HepG2 (cell line): Measurements from ENCODE around the gene PPP1R18. TPM values are rescaled to one million over a fixed set of nuclear protein-coding genes. Genes with fewer than 3 reads are reported as not detected.
A peak's percentile ranks its signal among the peaks of the same experiment; 100 is the strongest.

Source experiments
- AGO1 ChIP-seq: fragments of 200-400 bp; formaldehyde crosslinking; IDR thresholded peaks from 2 replicates; pipeline ENCODE4 v1.6.1; 2017; ENCODE audit warnings: mild to moderate bottlenecking, low read depth, low read length, moderate library complexity; ENCODE audit not compliant: poor library complexity, severe bottlenecking
- LBX2 ChIP-seq: sonication (generic); formaldehyde crosslinking; IDR thresholded peaks from 2 replicates; pipeline ENCODE4 v1.5.0; 2020; ENCODE audit warnings: missing genetic modification reagents, mild to moderate bottlenecking, borderline replicate concordance
- MAFK ChIP-seq, 2 experiments: IDR thresholded peaks in 1 of 2; conservative IDR thresholded peaks in 1 of 2; 2 replicates each; pipeline ENCODE4 v1.6.1; 2011; ENCODE audit warnings: improper control_type of control experiment in 2 of 2, low read length in 2 of 2
- MTF2 ChIP-seq: sonication (generic); formaldehyde crosslinking; IDR thresholded peaks from 2 replicates; pipeline ENCODE4 v1.5.0; 2020; ENCODE audit warnings: missing genetic modification reagents, borderline replicate concordance
- TBX3 ChIP-seq: fragments of 450-650 bp; IDR thresholded peaks from 2 replicates; pipeline ENCODE4 v1.6.1; 2017; ENCODE audit warnings: antibody characterized with exemption, mild to moderate bottlenecking, inconsistent platforms, borderline replicate concordance
- WIZ ChIP-seq: sonication (generic); formaldehyde crosslinking; IDR thresholded peaks from 2 replicates; pipeline ENCODE4 v1.5.1; 2020; ENCODE audit warnings: mild to moderate bottlenecking, missing genetic modification reagents
- ZNF12 ChIP-seq: sonication (generic); formaldehyde crosslinking; IDR thresholded peaks from 2 replicates; pipeline ENCODE4 v1.5.0; 2020; ENCODE audit warnings: missing genetic modification reagents
- ZNF121 ChIP-seq: sonication (generic); formaldehyde crosslinking; IDR thresholded peaks from 2 replicates; pipeline ENCODE4 v1.5.0; 2020; ENCODE audit warnings: mild to moderate bottlenecking, missing genetic modification reagents
- ZNF275 ChIP-seq: sonication (generic); formaldehyde crosslinking; IDR thresholded peaks from 2 replicates; pipeline ENCODE4 v1.8.0; 2022; ENCODE audit warnings: missing genetic modification reagents, mild to moderate bottlenecking, inconsistent platforms, borderline replicate concordance
- ZNF362 ChIP-seq: sonication (generic); formaldehyde crosslinking; IDR thresholded peaks from 2 replicates; pipeline ENCODE4 v1.4.0; 2020; ENCODE audit warnings: missing genetic modification reagents, mild to moderate bottlenecking, borderline replicate concordance
- ZNF572 ChIP-seq: sonication (generic); formaldehyde crosslinking; IDR thresholded peaks from 2 replicates; pipeline ENCODE4 v1.5.1; 2020; ENCODE audit warnings: mild to moderate bottlenecking, missing genetic modification reagents
- ZNF629 ChIP-seq: sonication (generic); formaldehyde crosslinking; conservative IDR thresholded peaks from 2 replicates; pipeline ENCODE4 v1.5.0; 2020; ENCODE audit warnings: missing genetic modification reagents
- ZNF670 ChIP-seq: sonication (generic); formaldehyde crosslinking; IDR thresholded peaks from 2 replicates; pipeline ENCODE4 v1.8.0; 2022; ENCODE audit warnings: mild to moderate bottlenecking, missing genetic modification reagents, borderline replicate concordance
- polyA plus RNA-seq, 8 experiments: library from polyadenylated mRNA; depleted of rRNA in 3 of 8; stranded (reverse) in 7 of 8; unstranded in 1 of 8; fragments of >200 nt; fragmentation: Illumina TruSeq in 4 of 8; extraction: Trizol in 4 of 8; gene quantifications; 2 replicates each; pipeline versions ENCODE4 v1.2.1 to v1.2.3, GENCODE V29; 2011 to 2016; ENCODE audit warnings: low read depth in 4 of 8, missing spikeins in 1 of 8, mixed read lengths in 1 of 8; ENCODE audit not compliant: insufficient read depth in 1 of 8
- total RNA-seq, 5 experiments: library from RNA; depleted of rRNA; stranded (reverse); fragments of >200 nt; fragmentation: Illumina TruSeq; extraction: Trizol; gene quantifications; 2 replicates each; pipeline ENCODE4 v1.2.3, GENCODE V29; 2016; ENCODE audit warnings: low read depth in 1 of 5
- TF ChIP-seq, protein P1 (sequence below): sonication (generic); formaldehyde crosslinking; IDR thresholded peaks from 2 replicates; pipeline ENCODE4 v1.4.0; 2020; ENCODE audit warnings: missing genetic modification reagents

The PPP1R18 gene
- total and polyA plus RNA-seq, 2 of the 13 experiments (the other 11 are each of a cell fraction or from before 2014, with no cell fraction given) = 4.9 to 9.2 TPM

- TF ChIP-seq, protein P1, sequence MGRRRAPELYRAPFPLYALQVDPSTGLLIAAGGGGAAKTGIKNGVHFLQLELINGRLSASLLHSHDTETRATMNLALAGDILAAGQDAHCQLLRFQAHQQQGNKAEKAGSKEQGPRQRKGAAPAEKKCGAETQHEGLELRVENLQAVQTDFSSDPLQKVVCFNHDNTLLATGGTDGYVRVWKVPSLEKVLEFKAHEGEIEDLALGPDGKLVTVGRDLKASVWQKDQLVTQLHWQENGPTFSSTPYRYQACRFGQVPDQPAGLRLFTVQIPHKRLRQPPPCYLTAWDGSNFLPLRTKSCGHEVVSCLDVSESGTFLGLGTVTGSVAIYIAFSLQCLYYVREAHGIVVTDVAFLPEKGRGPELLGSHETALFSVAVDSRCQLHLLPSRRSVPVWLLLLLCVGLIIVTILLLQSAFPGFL (CRISPR knock-in tag) = no peak; the same call in 1 of the 2 replicates
- TF ChIP-seq ZNF275 (CRISPR knock-in tag) (peak; percentile 93; the same call in 1 of the 2 replicates), ZNF670 (CRISPR knock-in tag) (peak; percentile 95), TBX3 (peak; percentile 93), ZNF629 (CRISPR knock-in tag) (peak; percentile 42; the same call in 1 of the 2 replicates), ZNF572 (no peak), WIZ (CRISPR knock-in tag) (peak; percentile 79), ZNF362 (CRISPR knock-in tag) (peak; percentile 80; the same call in 1 of the 2 replicates), MAFK (conservative IDR thresholded peaks at IDR 0.05 in 1 of 2, IDR thresholded peaks at IDR 0.05 in 1 of 2; ENCODE audit: low read length in 2 of 2) (peak; percentile 97 to 100), MTF2 (CRISPR knock-in tag) (no peak), AGO1 (no peak), ZNF121 (CRISPR knock-in tag) (no peak), ZNF12 (CRISPR knock-in tag) (no peak; the same call in none of the 2 replicates), LBX2 (CRISPR knock-in tag) (0 out of 2 replicates have a peak, but pooled peaks have one; percentile 22)
Observed at GRCh38 chr6:30717129-30717844, 30.8 kb upstream of the PPP1R18 start, which contains the start of gene MDC1 (continued).
